Measurements from ENCODE around the gene LPCAT2.

- TF ChIP-seq CTCF (IDR thresholded peaks at IDR 0.05; ENCODE audit: extremely low read depth in 1 of 2, insufficient read depth in 1 of 2, low read depth in 1 of 2, low read length in 2 of 2) (no peak), EZH2 (IDR thresholded peaks at IDR 0.05; ENCODE audit: borderline replicate concordance, low read depth, low read length, severe bottlenecking) (no peak), FOS (IDR thresholded peaks at IDR 0.05; ENCODE audit: borderline replicate concordance, insufficient read depth, low read length) (no peak), MAX (IDR thresholded peaks at IDR 0.05; ENCODE audit: insufficient read depth, insufficient read length) (no peak), MYC (IDR thresholded peaks at IDR 0.05; ENCODE audit: low read depth, low read length) (no peak), POLR2A (IDR thresholded peaks at IDR 0.05; ENCODE audit: low read depth, low read length) (no peak), POLR2AphosphoS5 (IDR thresholded peaks at IDR 0.05; ENCODE audit: insufficient read depth, low read depth, low read length) (no peak), JUN (IDR thresholded peaks at IDR 0.05; ENCODE audit: borderline replicate concordance, insufficient read depth, insufficient read length, low read depth) (no peak)
Observed at GRCh38 chr16:55592306-55592705, 83.4 kb downstream of the LPCAT2 start.
